Thymus (tissue), 11 donors: ENCODE results near the gene EPHA6. TPM values are rescaled to one million over a fixed set of nuclear protein-coding genes. Genes with fewer than 3 reads are reported as not detected.
"Not testable (repeated sequence)": the region's sequence is repeated elsewhere in the genome, so short reads cannot be mapped to it uniquely, and the experiment has no call there.

ENCODE experiments used
- DNase-seq, 9 donors: peaks; one replicate each; pipeline ENCODE4 v3.0.0-alpha.2; 2013; ENCODE audit warnings: low spot score in 9 of 9, low read depth in 6 of 9, missing footprints in 1 of 9
- H3K27ac ChIP-seq, 2 donors: one replicate each; pipeline ENCODE4 v1.5.1; 2013; ENCODE audit warnings: control low read depth in 1 of 2, low read depth in 1 of 2, low read length in 1 of 2, mild to moderate bottlenecking in 1 of 2, moderate library complexity in 1 of 2
- H3K27me3 ChIP-seq, 2 donors: one replicate each; pipeline ENCODE4 v1.5.1; 2013; ENCODE audit warnings: low read length in 1 of 2; ENCODE audit not compliant: control insufficient read depth in 2 of 2, insufficient read depth in 1 of 2
- H3K36me3 ChIP-seq, 2 donors: one replicate each; pipeline ENCODE4 v1.5.1; 2013; ENCODE audit warnings: low read length in 1 of 2, mild to moderate bottlenecking in 1 of 2, moderate library complexity in 1 of 2; ENCODE audit not compliant: control insufficient read depth in 2 of 2, insufficient read depth in 2 of 2
- H3K4me1 ChIP-seq, 2 donors: one replicate each; pipeline ENCODE4 v1.5.1; 2013; ENCODE audit warnings: low read length in 2 of 2; ENCODE audit not compliant: control insufficient read depth in 2 of 2, insufficient read depth in 2 of 2
- H3K4me3 ChIP-seq, 2 donors: one replicate each; pipeline ENCODE4 v1.5.1; 2013; ENCODE audit warnings: low read length in 2 of 2, control low read depth in 1 of 2, mild to moderate bottlenecking in 1 of 2
- H3K9me3 ChIP-seq, 2 donors: one replicate each; pipeline ENCODE4 v1.5.1; 2013; ENCODE audit warnings: low read length in 1 of 2, mild to moderate bottlenecking in 1 of 2; ENCODE audit not compliant: control insufficient read depth in 2 of 2, insufficient read depth in 1 of 2
- WGBS: extraction: QIAGEN DNeasy Blood & Tissue Kit; methylation state at CpG from one replicate; pipeline ENCODE4 v1.1.7; 2013; 5-methylcytosine and 5-hydroxymethylcytosine counted together
- polyA plus RNA-seq: library from polyadenylated mRNA; stranded (reverse); fragments of 200-250 nt; gene quantifications from one replicate; pipeline ENCODE4 v1.2.3, GENCODE V29; 2013
- total RNA-seq: library from RNA; stranded (reverse); fragments of 120-200 nt; gene quantifications from one replicate; pipeline ENCODE4 v1.2.4, GENCODE V29; 2013
- donor health status: healthy.

EPHA6 gene
- total and polyA plus RNA-seq, 2 donors = 0.09 to 1.3 TPM

GRCh38 chr3:96991800-96992365 lies 177.5 kb downstream of the EPHA6 start:
- Histone ChIP-seq H3K27me3 (no peaks in the 10 kb centered on the region), H3K36me3 (no peaks in the 10 kb centered on the region), H3K9me3 (no peaks in the 10 kb centered on the region), H3K4me3 (no peak overlapping the region), H3K4me1 (no peaks in the 10 kb centered on the region), H3K27ac (no peak overlapping the region)
- no peak for DNase-seq
- 91% methylated on average over 4 of the region's 4 CpGs for WGBS

GRCh38 chr3:96994988-96995387 lies 180.6 kb downstream of the EPHA6 start:
- Histone ChIP-seq H3K9me3 (no peaks in the 10 kb centered on the region), H3K27ac (no peak overlapping the region), H3K4me3 (no peak overlapping the region), H3K4me1 (no peaks in the 10 kb centered on the region), H3K27me3 (no peaks in the 10 kb centered on the region), H3K36me3 (no peaks in the 10 kb centered on the region)
- 93% methylated on average over 3 of the region's 3 CpGs for WGBS
- DNase-seq = no peak

- WGBS = 32% methylated on average over 1 of the region's 1 CpG
- Histone ChIP-seq H3K4me3 (no peak overlapping the region), H3K27me3 (no peaks in the 10 kb centered on the region), H3K4me1 (no peaks in the 10 kb centered on the region), H3K36me3 (no peaks in the 10 kb centered on the region), H3K27ac (no peak overlapping the region), H3K9me3 (no peaks in the 10 kb centered on the region)
- DNase-seq = no peak
Measured at GRCh38 chr3:96996009-96996408, 181.6 kb downstream of the EPHA6 start.

GRCh38 chr3:97001611-97002010 lies 187.2 kb downstream of the EPHA6 start:
- DNase-seq = no peak
- no peaks in the 10 kb centered on the region for H3K27me3 ChIP-seq
- no peak overlapping the region for H3K4me3 ChIP-seq
- 95% methylated on average over 1 of the region's 1 CpG for WGBS
- no peaks in the 10 kb centered on the region for H3K36me3 ChIP-seq
- no peaks in the 10 kb centered on the region for H3K9me3 ChIP-seq
- no peak overlapping the region for H3K27ac ChIP-seq
- H3K4me1 ChIP-seq = no peaks in the 10 kb centered on the region

GRCh38 chr3:97009427-97010019 lies 195.1 kb downstream of the EPHA6 start:
- Histone ChIP-seq H3K9me3 (peaks cover 2 to 13% of the 10 kb centered on the region in 2 donors), H3K4me3 (no peak overlapping the region), H3K27ac (no peak overlapping the region), H3K36me3 (no peaks in the 10 kb centered on the region), H3K4me1 (no peaks in the 10 kb centered on the region), H3K27me3 (no peaks in the 10 kb centered on the region)
- no peak for DNase-seq
- 81% methylated on average over 7 of the region's 7 CpGs for WGBS

GRCh38 chr3:97010881-97011657 lies 196.7 kb downstream of the EPHA6 start:
- Histone ChIP-seq H3K27me3 (no peaks in the 10 kb centered on the region), H3K27ac (no peak overlapping the region), H3K4me1 (no peaks in the 10 kb centered on the region), H3K9me3 (peaks cover 2 to 13% of the 10 kb centered on the region in 2 donors), H3K4me3 (no peak overlapping the region), H3K36me3 (no peaks in the 10 kb centered on the region)
- WGBS = 97% methylated on average over 2 of the region's 2 CpGs
- DNase-seq = no peak

GRCh38 chr3:97021778-97022177 lies 207.4 kb downstream of the EPHA6 start:
- Histone ChIP-seq H3K9me3 (peaks cover 0 to 1% of the 10 kb centered on the region in 2 donors), H3K27ac (no peak overlapping the region), H3K27me3 (no peaks in the 10 kb centered on the region), H3K36me3 (no peaks in the 10 kb centered on the region), H3K4me1 (no peaks in the 10 kb centered on the region), H3K4me3 (no peak overlapping the region)
- WGBS = 78% methylated on average over 1 of the region's 1 CpG
- no peak for DNase-seq

GRCh38 chr3:97025612-97026011 lies 211.2 kb downstream of the EPHA6 start:
- not testable (repeated sequence) for H3K4me1 ChIP-seq, H3K27ac ChIP-seq, H3K9me3 ChIP-seq, H3K36me3 ChIP-seq, DNase-seq, H3K4me3 ChIP-seq, H3K27me3 ChIP-seq
- WGBS = 94% methylated on average over 8 of the region's 8 CpGs

GRCh38 chr3:97029972-97030371 lies 215.6 kb downstream of the EPHA6 start:
- H3K9me3 ChIP-seq = no peaks in the 10 kb centered on the region
- H3K27ac ChIP-seq = no peak overlapping the region
- no peaks in the 10 kb centered on the region for H3K4me1 ChIP-seq
- H3K36me3 ChIP-seq = no peaks in the 10 kb centered on the region
- no peak for DNase-seq
- H3K4me3 ChIP-seq = no peak overlapping the region
- 97% methylated on average over 1 of the region's 1 CpG for WGBS
- no peaks in the 10 kb centered on the region for H3K27me3 ChIP-seq
